Caco-2 (cell line): ENCODE measurements around the gene KLHDC10. TPM values are rescaled to one million over a fixed set of nuclear protein-coding genes. Genes with fewer than 3 reads are reported as not detected.

Experiments
- BruUV-seq: library from RNA; stranded (reverse); fragments of 400-500 nt; replicated peaks from 2 replicates; lab custom pipeline; 2021; lab: Mats Ljungman, UMichigan
- CTCF ChIA-PET: fragments of 300-600 bp; sonication (Branson Sonifier 250); formaldehyde crosslinking; loops from one replicate; lab custom pipeline; 2022; ENCODE audit warnings: antibody characterized with exemption; lab: Charles Lee
- POLR2A ChIA-PET: fragments of 300-600 bp; sonication (Branson Sonifier 250); formaldehyde crosslinking; loops from one replicate; lab custom pipeline; 2022; ENCODE audit warnings: antibody characterized with exemption; lab: Charles Lee
- DNase-seq, 2 experiments: peaks; one replicate each; pipeline versions ENCODE4 v3.0.0 to v3.0.0-alpha.2; 2020 to 2022
- H3K27me3 ChIP-seq: replicated peaks from 2 replicates; pipeline ENCODE4 v1.6.0; 2011; ENCODE audit warnings: low read length; ENCODE audit not compliant: control insufficient read depth, insufficient read depth
- H3K36me3 ChIP-seq: 2 replicates; pipeline ENCODE4 v1.5.1; 2011; ENCODE audit warnings: low read length; ENCODE audit not compliant: control insufficient read depth, insufficient read depth
- H3K4me1 ChIP-seq: fragments of 250-450 bp; sonication (Bioruptor Pico); 2 replicates; pipeline ENCODE4 v1.5.1; 2020; ENCODE audit warnings: mild to moderate bottlenecking
- H3K4me3 ChIP-seq: 2 replicates; pipeline ENCODE4 v1.5.1; 2011; ENCODE audit warnings: low read depth, mild to moderate bottlenecking, control low read depth, low read length
- H3K9me3 ChIP-seq: fragments of 250-450 bp; sonication (Bioruptor Pico); 2 replicates; pipeline ENCODE4 v1.5.1; 2020; ENCODE audit warnings: mild to moderate bottlenecking, moderate library complexity
- H3K27ac Mint-ChIP-seq: one replicate; pipeline ENCODE4 v1.8.0; 2022; ENCODE audit warnings: mixed read lengths; ENCODE audit not compliant: unreplicated experiment
- H3K27me3 Mint-ChIP-seq: one replicate; pipeline ENCODE4 v1.8.0; 2022; ENCODE audit warnings: mixed read lengths; ENCODE audit not compliant: insufficient read depth, unreplicated experiment
- H3K36me3 Mint-ChIP-seq: one replicate; pipeline ENCODE4 v1.8.0; 2022; ENCODE audit warnings: mild to moderate bottlenecking, mixed read lengths; ENCODE audit not compliant: insufficient read depth, unreplicated experiment
- H3K4me1 Mint-ChIP-seq: one replicate; pipeline ENCODE4 v1.8.0; 2022; ENCODE audit warnings: low read depth, mixed read lengths; ENCODE audit not compliant: unreplicated experiment
- H3K4me3 Mint-ChIP-seq: one replicate; pipeline ENCODE4 v1.8.0; 2022; ENCODE audit warnings: mild to moderate bottlenecking, moderate library complexity, mixed read lengths; ENCODE audit not compliant: unreplicated experiment
- H3K9me3 Mint-ChIP-seq: one replicate; pipeline ENCODE4 v1.8.0; 2022; ENCODE audit warnings: mixed read lengths; ENCODE audit not compliant: unreplicated experiment
- CTCF ChIP-seq, 2 experiments: fragments of 200-600 bp in 1 of 2; IDR thresholded peaks; 1 replicate in 1 of 2; 2 replicates in 1 of 2; pipeline versions ENCODE4 v1.5.1 to v1.8.0; 2011 to 2022; ENCODE audit warnings: antibody characterized with exemption in 1 of 2, control low read depth in 1 of 2, inconsistent platforms in 1 of 2, low read depth in 1 of 2, low read length in 1 of 2, mild to moderate bottlenecking in 1 of 2, moderate library complexity in 1 of 2; ENCODE audit not compliant: insufficient read depth in 1 of 2, severe bottlenecking in 1 of 2, unreplicated experiment in 1 of 2
- intact Hi-C: fragments of 100-400 bp; cut with micrococcal nuclease; formaldehyde crosslinking; loops from one replicate; pipeline ENCODE4 v1.10.0; 2022; ENCODE audit not compliant: unreplicated experiment
- total RNA-seq: library from RNA; stranded (reverse); gene quantifications from 2 replicates; pipeline ENCODE4 v1.2.3, GENCODE V29; 2022

Gene KLHDC10
- total RNA-seq, 1 experiment from 2014 or later, result 22.3 TPM

DNA sequence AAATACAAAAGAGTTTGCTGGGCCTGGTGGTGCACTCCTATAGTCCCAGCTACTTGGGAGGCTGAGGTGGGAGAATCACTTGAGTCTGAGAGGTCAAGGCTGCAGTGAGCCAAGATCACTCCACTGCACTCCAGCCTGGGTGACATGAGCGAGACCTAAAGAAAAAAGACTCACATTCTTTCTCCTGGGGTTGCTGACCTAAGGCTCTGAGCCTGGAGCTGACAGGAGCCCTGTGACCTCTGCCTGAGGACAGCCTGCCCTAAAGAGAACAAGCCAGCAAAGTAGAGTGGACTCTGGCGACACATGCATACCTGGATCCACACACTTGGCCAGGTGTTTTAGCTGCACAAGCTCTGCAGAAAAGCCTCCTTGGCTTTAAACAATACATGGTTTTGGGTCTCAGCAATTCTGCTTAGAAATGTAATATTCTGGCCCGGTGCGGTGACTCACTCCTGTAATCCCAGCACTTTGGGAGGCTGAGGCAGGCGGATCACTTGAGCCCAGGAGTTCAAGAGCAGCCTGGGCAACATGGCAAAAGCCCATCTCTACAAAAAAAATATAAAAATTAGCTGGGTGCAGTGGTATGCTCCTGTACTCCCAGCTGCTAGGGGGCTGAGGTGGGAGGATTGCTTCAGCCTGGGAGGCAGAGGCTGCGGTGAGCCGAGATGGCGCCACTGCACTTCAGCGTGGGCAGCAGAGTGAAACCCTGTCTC, 76.5 kb downstream of the KLHDC10 start:
- CTCF ChIA-PET, result no interaction called here
- POLR2A ChIA-PET, result no interaction called here

GRCh38 chr7:130147710-130148325, 77.5 kb downstream of the KLHDC10 start:
- H3K36me3 ChIP-seq, result no peaks in the 10 kb centered on the region
- no peaks in the 10 kb centered on the region for H3K27me3 ChIP-seq
- intact Hi-C loops, result no loop called here
- Mint-ChIP-seq H3K4me3 (no peak overlapping the region), H3K9me3 (no peaks in the 10 kb centered on the region), H3K4me1 (no peaks in the 10 kb centered on the region), H3K36me3 (no peaks in the 10 kb centered on the region), H3K27me3 (no peaks in the 10 kb centered on the region), H3K27ac (no peak overlapping the region)
- H3K4me3 ChIP-seq, result no peak overlapping the region
- H3K4me1 ChIP-seq, result peaks cover 5% of the 10 kb centered on the region; the same call in 1 of the 2 replicates
- CTCF ChIA-PET, result no interaction called here
- H3K9me3 ChIP-seq, result no peaks in the 10 kb centered on the region
- POLR2A ChIA-PET, result no interaction called here
- DNase-seq, result no peak
- BruUV-seq, result no TSS peak
- TF ChIP-seq CTCF (IDR thresholded peaks at IDR 0.05; ENCODE audit: insufficient read depth in 1 of 2, low read depth in 1 of 2, low read length in 1 of 2, severe bottlenecking in 1 of 2, unreplicated experiment in 1 of 2), result no peak

More for the DNA sequence above, 76.5 kb downstream of the KLHDC10 start:
- intact Hi-C loops, result no loop called here
- TF ChIP-seq CTCF (IDR thresholded peaks at IDR 0.05; ENCODE audit: insufficient read depth in 1 of 2, low read depth in 1 of 2, low read length in 1 of 2, severe bottlenecking in 1 of 2, unreplicated experiment in 1 of 2), result no peak
- no peaks in the 10 kb centered on the region for H3K27me3 Mint-ChIP-seq
- no peaks in the 10 kb centered on the region for H3K9me3 Mint-ChIP-seq
- H3K27ac Mint-ChIP-seq, result no peak overlapping the region
- no peak overlapping the region for H3K4me3 Mint-ChIP-seq
- no peak for DNase-seq
- H3K4me3 ChIP-seq, result no peak overlapping the region
- BruUV-seq, result no TSS peak
- H3K27me3 ChIP-seq, result no peaks in the 10 kb centered on the region
- peaks cover 5% of the 10 kb centered on the region; the same call in 1 of the 2 replicates for H3K4me1 ChIP-seq
- no peaks in the 10 kb centered on the region for H3K36me3 Mint-ChIP-seq
- no peaks in the 10 kb centered on the region for H3K36me3 ChIP-seq
- no peaks in the 10 kb centered on the region for H3K4me1 Mint-ChIP-seq
- H3K9me3 ChIP-seq, result no peaks in the 10 kb centered on the region

GRCh38 chr7:130148561-130148960, 78.2 kb downstream of the KLHDC10 start:
- CTCF ChIA-PET, result no interaction called here
- DNase-seq, result no peak

More at GRCh38 chr7:130148561-130148960, 78.2 kb downstream of the KLHDC10 start:
- Histone ChIP-seq H3K4me1 (peaks cover 5% of the 10 kb centered on the region; the same call in 1 of the 2 replicates), H3K36me3 (no peaks in the 10 kb centered on the region), H3K9me3 (no peaks in the 10 kb centered on the region), H3K27me3 (no peaks in the 10 kb centered on the region), H3K4me3 (no peak overlapping the region)
- Mint-ChIP-seq H3K36me3 (no peaks in the 10 kb centered on the region), H3K4me1 (no peaks in the 10 kb centered on the region), H3K27ac (no peak overlapping the region), H3K27me3 (no peaks in the 10 kb centered on the region), H3K9me3 (no peaks in the 10 kb centered on the region), H3K4me3 (no peak overlapping the region)
- no TSS peak for BruUV-seq
- intact Hi-C loops, result no loop called here
- POLR2A ChIA-PET, result no interaction called here
- TF ChIP-seq CTCF (IDR thresholded peaks at IDR 0.05; ENCODE audit: insufficient read depth in 1 of 2, low read depth in 1 of 2, low read length in 1 of 2, severe bottlenecking in 1 of 2, unreplicated experiment in 1 of 2), result no peak
